ENCODE measurements around the gene MYH11.
"Not testable (repeated sequence)": the region's sequence is repeated elsewhere in the genome, so short reads cannot be mapped to it uniquely, and the experiment has no call there.

Gene MYH11

DNA sequence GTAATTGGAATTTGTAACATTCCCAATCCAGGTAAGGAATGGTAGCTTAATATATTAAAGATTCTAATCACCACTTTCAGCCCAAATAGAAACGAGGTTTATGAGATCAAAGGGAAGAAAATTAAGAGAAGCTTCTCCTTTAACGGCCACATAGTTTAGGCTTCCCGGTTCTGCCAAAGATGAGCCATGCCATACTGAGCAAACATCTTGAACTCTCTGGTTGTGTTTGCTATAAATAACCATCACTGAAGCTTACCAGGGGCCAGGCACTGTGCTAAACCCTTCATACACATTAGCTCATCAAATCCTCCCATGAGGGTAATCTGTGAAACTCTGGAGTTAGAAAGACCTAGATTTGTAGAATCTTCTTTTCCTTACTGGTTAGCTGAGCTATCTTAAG lies 2.8 kb downstream of the MYH11 start:
- H3K9me3 ChIP-seq (ENCODE audit: insufficient read depth, low read depth, low read length), result no peaks in the 10 kb centered on the region
- H3K9ac ChIP-seq (ENCODE audit: low read depth, low read length), result no peak overlapping the region
- H3K4me1 ChIP-seq (ENCODE audit: insufficient read depth, low read length), result no peaks in the 10 kb centered on the region
- H3K27me3 ChIP-seq (ENCODE audit: insufficient read depth, low read length), result peaks cover 52% of the 10 kb centered on the region
- H3K27ac ChIP-seq (ENCODE audit: low read length), result no peak overlapping the region
- H3K4me3 ChIP-seq (ENCODE audit: low read length), result no peak overlapping the region
- H3K36me3 ChIP-seq (ENCODE audit: insufficient read depth, low read depth, low read length), result no peaks in the 10 kb centered on the region

DNA sequence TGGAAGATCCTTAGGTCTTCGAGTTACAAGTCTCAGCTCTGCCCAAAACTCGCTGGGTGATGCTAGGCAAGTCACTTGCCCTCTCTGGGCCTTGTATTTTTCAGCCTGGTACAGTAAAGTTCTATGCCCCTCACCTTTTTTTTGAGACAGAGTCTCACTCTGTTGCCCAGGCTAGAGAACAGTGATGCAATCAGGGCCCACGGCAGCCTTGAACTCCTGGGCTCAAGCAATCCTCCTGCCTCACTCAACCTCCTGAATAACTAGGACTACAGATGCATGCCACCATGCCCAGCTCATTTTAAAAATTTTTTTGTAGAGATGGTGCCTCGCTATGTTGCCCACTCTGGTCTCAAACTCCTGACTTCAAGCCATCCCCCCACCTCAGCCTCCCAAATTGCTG lies 3.8 kb downstream of the MYH11 start:
- no peaks in the 10 kb centered on the region for H3K36me3 ChIP-seq (ENCODE audit: insufficient read depth, low read depth, low read length)
- no peak overlapping the region for H3K9ac ChIP-seq (ENCODE audit: low read depth, low read length)
- H3K4me3 ChIP-seq (ENCODE audit: low read length), result no peak overlapping the region
- no peaks in the 10 kb centered on the region for H3K4me1 ChIP-seq (ENCODE audit: insufficient read depth, low read length)
- H3K27me3 ChIP-seq (ENCODE audit: insufficient read depth, low read length), result peaks cover 42% of the 10 kb centered on the region
- H3K9me3 ChIP-seq (ENCODE audit: insufficient read depth, low read depth, low read length), result no peaks in the 10 kb centered on the region
- H3K27ac ChIP-seq (ENCODE audit: low read length), result no peak overlapping the region

DNA sequence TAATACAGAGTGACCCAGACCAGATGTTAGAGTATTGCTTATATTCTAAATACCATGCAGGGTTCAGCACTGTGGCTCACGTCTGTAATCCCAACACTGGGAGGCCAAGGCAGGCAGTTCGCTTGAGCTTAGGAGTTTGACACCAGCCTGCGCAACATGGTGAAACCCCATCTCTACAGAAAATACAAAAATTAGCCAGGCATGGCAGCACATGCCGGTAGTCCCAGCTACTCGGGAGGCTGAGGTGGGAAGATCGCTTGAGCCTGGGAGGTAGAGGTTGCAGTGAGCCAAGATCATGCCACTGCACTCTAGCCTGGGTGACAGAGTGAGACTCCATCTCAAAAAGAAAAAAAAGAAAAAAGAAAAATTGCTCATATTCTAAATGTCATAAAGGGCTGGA lies 6.3 kb downstream of the MYH11 start:
- H3K4me1 ChIP-seq (ENCODE audit: insufficient read depth, low read length); H3K27ac ChIP-seq (ENCODE audit: low read length); H3K36me3 ChIP-seq (ENCODE audit: insufficient read depth, low read depth, low read length); H3K4me3 ChIP-seq (ENCODE audit: low read length); H3K9ac ChIP-seq (ENCODE audit: low read depth, low read length); H3K9me3 ChIP-seq (ENCODE audit: insufficient read depth, low read depth, low read length): not testable (repeated sequence)
- peaks cover 18% of the 10 kb centered on the region for H3K27me3 ChIP-seq (ENCODE audit: insufficient read depth, low read length)

DNA sequence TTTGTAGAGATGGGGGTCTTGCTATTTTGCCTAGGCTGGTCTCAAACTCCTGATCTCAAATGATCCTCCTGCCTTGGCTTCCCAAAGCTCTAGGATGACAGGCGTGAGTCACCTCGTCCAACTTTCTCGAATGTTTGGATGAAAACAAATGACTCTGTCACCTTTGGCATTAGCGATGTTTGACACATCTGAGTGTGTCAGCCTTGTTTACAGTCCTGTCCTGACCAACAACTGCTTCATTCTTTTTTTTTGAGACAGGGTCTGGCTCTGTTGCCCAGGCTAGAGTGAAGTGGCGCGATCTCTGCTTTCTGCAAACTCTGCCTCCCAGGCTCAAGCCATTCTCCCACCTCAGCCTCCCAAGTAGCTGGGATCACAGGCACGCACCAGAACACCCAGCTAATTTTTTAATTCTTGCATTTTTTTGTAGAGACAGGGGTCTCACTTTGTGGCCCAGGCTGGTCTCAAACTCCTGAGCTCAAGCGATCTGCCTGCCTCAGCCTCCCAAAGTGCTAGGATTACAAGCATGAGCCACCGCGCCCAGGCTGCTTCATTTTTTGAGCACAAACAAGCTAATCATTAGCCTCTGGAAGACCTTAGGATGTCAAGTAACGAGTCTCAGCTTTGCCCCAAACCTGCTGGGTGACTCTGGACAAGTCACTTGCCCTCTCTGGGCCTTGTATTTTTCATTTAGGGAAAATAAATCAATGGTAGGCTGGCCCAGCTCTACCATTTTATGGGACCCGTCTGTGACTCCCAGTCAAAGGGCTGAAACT lies 7.4 kb downstream of the MYH11 start:
- H3K36me3 ChIP-seq (ENCODE audit: insufficient read depth, low read depth, low read length), result no peaks in the 10 kb centered on the region
- H3K4me3 ChIP-seq (ENCODE audit: low read length), result no peak overlapping the region
- no peaks in the 10 kb centered on the region for H3K4me1 ChIP-seq (ENCODE audit: insufficient read depth, low read length)
- H3K9me3 ChIP-seq (ENCODE audit: insufficient read depth, low read depth, low read length), result no peaks in the 10 kb centered on the region
- H3K9ac ChIP-seq (ENCODE audit: low read depth, low read length), result no peak overlapping the region
- H3K27ac ChIP-seq (ENCODE audit: low read length), result no peak overlapping the region
- peaks cover 6% of the 10 kb centered on the region for H3K27me3 ChIP-seq (ENCODE audit: insufficient read depth, low read length)

DNA sequence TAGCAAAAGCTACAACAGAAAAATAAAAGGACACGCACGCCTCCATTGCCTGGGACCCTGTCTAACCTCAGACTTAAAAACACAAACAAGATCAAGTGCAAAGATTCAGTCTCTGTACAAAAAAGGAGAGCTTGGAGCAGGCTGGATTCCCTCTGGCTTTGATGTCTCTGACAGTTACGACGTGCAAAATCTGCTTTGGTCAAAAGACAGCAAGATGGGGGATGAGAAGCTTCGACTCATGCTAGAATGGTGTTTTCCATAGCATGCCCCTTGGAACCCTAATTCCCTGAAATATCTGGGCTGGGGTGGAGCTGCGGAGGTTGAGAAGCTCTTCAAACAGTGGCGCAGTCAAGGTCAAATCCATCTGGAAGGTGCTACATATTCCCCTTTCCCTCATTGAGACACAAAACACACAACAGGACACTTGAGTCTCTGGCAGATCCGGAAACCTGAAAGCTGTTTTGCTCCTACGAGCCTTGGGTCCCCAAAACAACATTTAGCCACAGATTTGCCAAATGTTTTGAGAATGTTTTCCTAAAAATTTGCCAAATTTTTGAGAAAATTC lies 9.1 kb downstream of the MYH11 start:
- no peaks in the 10 kb centered on the region for H3K36me3 ChIP-seq (ENCODE audit: insufficient read depth, low read depth, low read length)
- H3K9me3 ChIP-seq (ENCODE audit: insufficient read depth, low read depth, low read length), result no peaks in the 10 kb centered on the region
- H3K27ac ChIP-seq (ENCODE audit: low read length), result no peak overlapping the region
- no peak overlapping the region for H3K9ac ChIP-seq (ENCODE audit: low read depth, low read length)
- H3K27me3 ChIP-seq (ENCODE audit: insufficient read depth, low read length), result no peaks in the 10 kb centered on the region
- no peak overlapping the region for H3K4me3 ChIP-seq (ENCODE audit: low read length)
- no peaks in the 10 kb centered on the region for H3K4me1 ChIP-seq (ENCODE audit: insufficient read depth, low read length)

DNA sequence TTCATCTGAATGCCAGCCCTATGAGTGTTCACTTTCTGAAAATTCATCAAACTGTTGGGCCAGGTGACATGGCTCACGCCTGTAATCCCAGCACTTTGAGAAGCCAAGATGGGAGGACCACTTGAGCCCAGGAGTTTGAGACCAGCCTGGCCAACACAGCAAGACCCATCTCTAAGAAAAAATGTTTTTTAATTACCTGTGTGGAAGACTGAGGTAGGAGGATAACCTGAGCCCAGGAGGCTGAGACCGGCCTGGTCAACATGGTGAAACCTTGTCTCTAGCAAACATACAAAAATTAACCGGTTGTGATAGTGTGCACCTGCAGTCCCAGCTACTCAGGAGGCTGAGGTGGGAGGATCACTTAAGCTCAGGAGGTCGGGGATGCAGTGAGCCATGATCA lies 10.3 kb downstream of the MYH11 start:
- no peak overlapping the region for H3K4me3 ChIP-seq (ENCODE audit: low read length)
- H3K4me1 ChIP-seq (ENCODE audit: insufficient read depth, low read length), result no peaks in the 10 kb centered on the region
- no peaks in the 10 kb centered on the region for H3K36me3 ChIP-seq (ENCODE audit: insufficient read depth, low read depth, low read length)
- H3K27me3 ChIP-seq (ENCODE audit: insufficient read depth, low read length), result no peaks in the 10 kb centered on the region
- H3K9ac ChIP-seq (ENCODE audit: low read depth, low read length), result no peak overlapping the region
- H3K27ac ChIP-seq (ENCODE audit: low read length), result no peak overlapping the region
- no peaks in the 10 kb centered on the region for H3K9me3 ChIP-seq (ENCODE audit: insufficient read depth, low read depth, low read length)

DNA sequence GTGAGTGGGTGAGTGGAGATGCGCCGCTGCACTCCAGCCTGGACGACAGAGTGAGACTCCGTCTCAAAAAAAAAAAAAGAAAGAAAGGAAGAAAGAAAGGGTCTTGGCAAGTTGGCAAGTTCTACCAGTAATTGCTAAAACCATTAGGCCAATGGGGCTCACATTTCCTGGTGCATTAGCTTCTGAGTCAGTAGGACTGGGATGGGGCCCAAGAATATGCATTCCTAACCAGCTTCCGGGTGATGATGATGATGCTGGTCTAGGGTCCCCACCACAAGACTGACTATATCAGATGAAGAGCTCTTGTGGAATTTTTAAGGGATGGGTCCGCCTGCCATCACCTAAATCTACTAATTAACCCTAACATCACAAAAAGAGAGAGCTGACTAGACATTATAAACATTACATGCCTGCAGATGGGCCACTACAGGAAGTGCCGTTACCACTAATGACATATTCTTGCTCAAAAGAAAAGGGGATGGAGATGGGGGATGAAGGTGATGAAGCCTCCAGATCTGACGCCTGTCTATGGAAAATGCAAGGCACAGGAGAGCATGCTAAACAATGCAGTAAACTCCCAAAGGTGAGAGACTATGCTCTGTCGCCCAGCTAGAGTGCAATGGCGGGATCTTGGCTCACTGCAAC lies 13.1 kb downstream of the MYH11 start:
- Histone ChIP-seq H3K9me3 (ENCODE audit: insufficient read depth, low read depth, low read length) (no peaks in the 10 kb centered on the region), H3K4me1 (ENCODE audit: insufficient read depth, low read length) (no peaks in the 10 kb centered on the region), H3K27me3 (ENCODE audit: insufficient read depth, low read length) (no peaks in the 10 kb centered on the region), H3K9ac (ENCODE audit: low read depth, low read length) (no peak overlapping the region), H3K27ac (ENCODE audit: low read length) (no peak overlapping the region), H3K36me3 (ENCODE audit: insufficient read depth, low read depth, low read length) (no peaks in the 10 kb centered on the region), H3K4me3 (ENCODE audit: low read length) (no peak overlapping the region)

DNA sequence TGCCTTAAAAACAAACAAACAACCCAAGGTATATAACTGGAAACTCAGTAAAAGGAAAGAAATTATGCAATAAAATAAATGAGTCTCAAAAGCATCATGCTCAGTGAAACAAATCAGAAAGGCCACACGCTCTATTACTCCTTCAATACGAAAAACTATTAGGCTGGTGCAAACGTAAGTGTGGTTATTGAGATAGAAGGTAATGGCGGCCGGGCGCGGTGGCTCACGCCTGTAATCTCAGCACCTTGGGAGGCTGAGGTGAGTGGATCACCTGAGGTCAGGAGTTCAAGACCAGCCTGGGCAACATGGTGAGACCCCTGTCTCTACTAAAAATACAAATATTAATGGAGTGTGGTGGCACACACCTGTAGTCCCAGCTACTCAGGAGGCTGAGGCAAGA lies 17.6 kb downstream of the MYH11 start:
- H3K4me3 ChIP-seq (ENCODE audit: low read length); H3K9me3 ChIP-seq (ENCODE audit: insufficient read depth, low read depth, low read length); H3K9ac ChIP-seq (ENCODE audit: low read depth, low read length); H3K27me3 ChIP-seq (ENCODE audit: insufficient read depth, low read length); H3K27ac ChIP-seq (ENCODE audit: low read length); H3K4me1 ChIP-seq (ENCODE audit: insufficient read depth, low read length); H3K36me3 ChIP-seq (ENCODE audit: insufficient read depth, low read depth, low read length): not testable (repeated sequence)

DNA sequence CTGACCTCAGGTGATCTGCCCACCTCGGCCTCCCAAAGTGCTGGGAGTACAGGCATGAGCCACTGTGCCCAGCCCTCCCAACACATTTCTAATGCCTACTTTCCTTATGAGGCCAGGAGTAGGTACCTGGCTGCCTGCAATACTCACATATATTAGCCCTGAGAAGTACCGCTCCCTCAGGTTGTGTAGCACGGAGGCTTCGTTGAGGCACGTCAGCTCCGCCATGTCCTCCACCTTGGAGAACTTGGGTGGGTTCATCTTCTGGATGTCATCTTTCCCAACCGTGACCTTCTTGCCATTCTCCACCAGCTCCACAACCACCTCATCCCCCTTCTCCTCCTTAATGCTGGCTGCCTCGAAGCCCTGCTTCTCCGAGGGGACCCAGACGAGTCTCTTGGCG lies 19.1 kb downstream of the MYH11 start:
- H3K9me3 ChIP-seq (ENCODE audit: insufficient read depth, low read depth, low read length), result no peaks in the 10 kb centered on the region
- H3K27me3 ChIP-seq (ENCODE audit: insufficient read depth, low read length), result no peaks in the 10 kb centered on the region
- H3K9ac ChIP-seq (ENCODE audit: low read depth, low read length), result no peak overlapping the region
- H3K4me3 ChIP-seq (ENCODE audit: low read length), result no peak overlapping the region
- H3K27ac ChIP-seq (ENCODE audit: low read length), result no peak overlapping the region
- H3K36me3 ChIP-seq (ENCODE audit: insufficient read depth, low read depth, low read length), result no peaks in the 10 kb centered on the region
- H3K4me1 ChIP-seq (ENCODE audit: insufficient read depth, low read length), result no peaks in the 10 kb centered on the region

DNA sequence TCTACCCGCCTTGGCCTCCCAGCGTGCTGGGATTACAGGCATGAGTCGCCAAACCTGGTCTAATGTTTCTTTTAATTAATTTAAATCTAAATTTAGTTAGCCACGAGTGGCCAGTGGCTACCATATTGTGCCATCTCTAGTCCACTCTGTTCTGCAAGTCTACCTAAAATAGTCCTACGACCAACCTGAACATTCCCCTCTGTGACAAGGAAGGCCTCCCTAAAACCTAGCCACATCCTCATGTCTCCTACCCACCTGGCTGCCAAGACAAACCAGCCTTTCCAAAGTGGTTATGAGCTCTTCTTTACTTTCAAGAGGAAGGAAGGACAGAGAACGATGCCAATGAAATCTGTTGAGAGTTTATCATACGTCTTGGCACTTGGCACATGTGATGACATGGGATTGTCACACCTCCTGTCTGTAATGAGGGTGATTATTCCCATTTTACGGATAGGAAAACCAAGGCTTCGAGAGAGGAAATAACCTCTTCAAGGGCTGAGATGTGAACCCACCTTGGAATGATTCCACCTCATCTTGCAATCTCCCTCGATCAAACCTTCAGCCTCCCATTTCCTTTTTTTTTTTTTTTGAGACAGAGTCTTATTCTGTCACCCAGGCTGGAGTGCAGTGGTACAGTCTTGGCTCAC lies 19.7 kb downstream of the MYH11 start:
- no peak overlapping the region for H3K27ac ChIP-seq (ENCODE audit: low read length)
- H3K4me3 ChIP-seq (ENCODE audit: low read length), result no peak overlapping the region
- no peaks in the 10 kb centered on the region for H3K4me1 ChIP-seq (ENCODE audit: insufficient read depth, low read length)
- H3K9ac ChIP-seq (ENCODE audit: low read depth, low read length), result no peak overlapping the region
- no peaks in the 10 kb centered on the region for H3K9me3 ChIP-seq (ENCODE audit: insufficient read depth, low read depth, low read length)
- H3K27me3 ChIP-seq (ENCODE audit: insufficient read depth, low read length), result no peaks in the 10 kb centered on the region
- H3K36me3 ChIP-seq (ENCODE audit: insufficient read depth, low read depth, low read length), result no peaks in the 10 kb centered on the region

DNA sequence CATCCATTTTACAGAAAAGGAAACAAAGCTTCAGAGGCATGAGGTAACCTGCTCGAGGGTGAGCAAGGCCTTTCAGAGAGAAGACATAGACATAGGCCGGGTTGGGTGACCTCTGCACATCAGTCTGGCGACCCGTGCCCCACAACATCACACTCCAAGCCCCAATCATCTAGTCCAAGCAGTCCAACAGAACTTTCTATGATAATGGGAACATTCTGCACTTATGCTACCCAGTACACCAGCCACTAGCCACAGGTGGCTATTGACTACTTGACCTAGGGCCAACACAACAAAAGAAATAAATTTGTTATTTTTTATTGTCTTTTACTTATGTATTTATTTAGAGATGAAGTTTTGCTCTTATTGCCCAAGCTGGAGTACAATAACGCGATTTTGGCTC lies 20.8 kb downstream of the MYH11 start:
- Histone ChIP-seq H3K4me3 (ENCODE audit: low read length) (no peak overlapping the region), H3K9ac (ENCODE audit: low read depth, low read length) (no peak overlapping the region), H3K27me3 (ENCODE audit: insufficient read depth, low read length) (no peaks in the 10 kb centered on the region), H3K9me3 (ENCODE audit: insufficient read depth, low read depth, low read length) (no peaks in the 10 kb centered on the region), H3K36me3 (ENCODE audit: insufficient read depth, low read depth, low read length) (no peaks in the 10 kb centered on the region), H3K27ac (ENCODE audit: low read length) (no peak overlapping the region), H3K4me1 (ENCODE audit: insufficient read depth, low read length) (no peaks in the 10 kb centered on the region)

Measured in iPS-20b (cell line).